Hepatocyte (in vitro differentiated cells): ENCODE data around the gene LDLRAD4. TPM values are rescaled to one million over a fixed set of nuclear protein-coding genes. Genes with fewer than 3 reads are reported as not detected.

Source experiments
- DNase-seq: peaks from one replicate; pipeline ENCODE4 v3.0.0-alpha.2; 2016; ENCODE audit warnings: low spot score
- H2AFZ ChIP-seq: fragments of 200-600 bp; sonication (generic); 2 replicates; pipeline ENCODE4 v1.6.0; 2016; ENCODE audit warnings: antibody characterized with exemption, mild to moderate bottlenecking
- H3K27ac ChIP-seq: fragments of 200-600 bp; sonication (generic); 2 replicates; pipeline ENCODE4 v1.5.1; 2016; ENCODE audit warnings: mild to moderate bottlenecking
- H3K27me3 ChIP-seq: fragments of 200-600 bp; sonication (generic); 2 replicates; pipeline ENCODE4 v1.6.1; 2016
- H3K36me3 ChIP-seq: fragments of 200-600 bp; sonication (generic); replicated peaks from 2 replicates; pipeline ENCODE4 v1.5.1; 2016; ENCODE audit warnings: low read depth; ENCODE audit not compliant: insufficient read depth
- H3K4me1 ChIP-seq: fragments of 200-600 bp; sonication (generic); 2 replicates; pipeline ENCODE4 v1.5.1; 2016; ENCODE audit warnings: mild to moderate bottlenecking, moderate library complexity; ENCODE audit not compliant: insufficient read depth
- H3K4me2 ChIP-seq: fragments of 200-600 bp; sonication (generic); 2 replicates; pipeline ENCODE4 v1.6.0; 2016
- H3K4me3 ChIP-seq: fragments of 200-600 bp; sonication (generic); 2 replicates; pipeline ENCODE4 v1.5.1; 2016; ENCODE audit warnings: mild to moderate bottlenecking
- H3K79me2 ChIP-seq: fragments of 200-600 bp; sonication (generic); 2 replicates; pipeline ENCODE4 v1.6.0; 2017; ENCODE audit warnings: mild to moderate bottlenecking
- H3K9me2 ChIP-seq: fragments of 200-600 bp; sonication (generic); replicated peaks from 2 replicates; pipeline ENCODE4 v1.6.0; 2017; ENCODE audit warnings: mild to moderate bottlenecking; ENCODE audit not compliant: insufficient read depth
- H3K9me3 ChIP-seq: fragments of 200-600 bp; sonication (generic); 2 replicates; pipeline ENCODE4 v1.5.1; 2016; ENCODE audit warnings: low read depth, mild to moderate bottlenecking
- H4K20me1 ChIP-seq: fragments of 200-600 bp; sonication (generic); 2 replicates; pipeline ENCODE4 v1.6.0; 2016; ENCODE audit warnings: mild to moderate bottlenecking; ENCODE audit not compliant: insufficient read depth, poor library complexity, severe bottlenecking
- CTCF ChIP-seq: fragments of 200-600 bp; sonication (generic); IDR thresholded peaks from 2 replicates; pipeline ENCODE4 v1.5.1; 2016; ENCODE audit warnings: antibody characterized with exemption, mild to moderate bottlenecking; ENCODE audit not compliant: poor library complexity
- EZH2 ChIP-seq: fragments of 200-600 bp; sonication (generic); IDR thresholded peaks from 2 replicates; pipeline ENCODE4 v1.6.1; 2016; ENCODE audit warnings: antibody characterized with exemption, mild to moderate bottlenecking, borderline replicate concordance
- EZH2phosphoT487 ChIP-seq: fragments of 200-600 bp; sonication (generic); IDR thresholded peaks from one replicate; pipeline ENCODE4 v1.6.1; 2018; ENCODE audit warnings: antibody characterized with exemption, mild to moderate bottlenecking, low read depth, moderate library complexity; ENCODE audit not compliant: unreplicated experiment, severe bottlenecking
- WGBS: methylation state at CpG from one replicate; pipeline ENCODE4 v1.1.6; 2016; ENCODE audit warnings: low lambda C conversion rate; ENCODE audit errors: missing lambda C conversion rate; 5-methylcytosine and 5-hydroxymethylcytosine counted together
- polyA plus RNA-seq: library from polyadenylated mRNA; unstranded; fragments of >200 nt; fragmentation: Nextera tagmentation; extraction: Ambion mirVana; gene quantifications from 2 replicates; pipeline ENCODE4 v1.2.1, GENCODE V29; 2016
- total RNA-seq: library from RNA; depleted of rRNA; stranded (reverse); fragments of >200 nt; gene quantifications from 2 replicates; pipeline ENCODE4 v1.2.3, GENCODE V29; 2014

LDLRAD4 gene
- total and polyA plus RNA-seq, 2 experiments from 2014 or later = 15.1 to 29.0 TPM

- H2AFZ ChIP-seq = no peak overlapping the region
- DNase-seq = no peak
- H3K27ac ChIP-seq = no peak overlapping the region
- no peaks in the 10 kb centered on the region for H3K27me3 ChIP-seq
- no peaks in the 10 kb centered on the region for H4K20me1 ChIP-seq
- TF ChIP-seq EZH2phosphoT487 (no peak), CTCF (no peak), EZH2 (no peak)
- H3K4me2 ChIP-seq = no peak overlapping the region
- H3K79me2 ChIP-seq = no peaks in the 10 kb centered on the region
- no peaks in the 10 kb centered on the region for H3K9me3 ChIP-seq
- H3K9me2 ChIP-seq = no peaks in the 10 kb centered on the region
- no peaks in the 10 kb centered on the region for H3K4me1 ChIP-seq
- no peak overlapping the region for H3K4me3 ChIP-seq
- 97% methylated on average over 10 of the region's 10 CpGs for WGBS
- H3K36me3 ChIP-seq = no peaks in the 10 kb centered on the region
Measured at GRCh38 chr18:13638719-13639595, 420.4 kb downstream of the LDLRAD4 start.

GRCh38 chr18:13640266-13640860 lies 421.8 kb downstream of the LDLRAD4 start:
- Histone ChIP-seq H3K27ac (no peak overlapping the region), H3K27me3 (no peaks in the 10 kb centered on the region), H3K4me1 (no peaks in the 10 kb centered on the region), H3K9me3 (no peaks in the 10 kb centered on the region), H2AFZ (no peak overlapping the region), H3K4me2 (no peak overlapping the region), H4K20me1 (no peaks in the 10 kb centered on the region), H3K4me3 (no peak overlapping the region), H3K36me3 (no peaks in the 10 kb centered on the region), H3K9me2 (no peaks in the 10 kb centered on the region), H3K79me2 (no peaks in the 10 kb centered on the region)
- TF ChIP-seq EZH2 (no peak), CTCF (no peak), EZH2phosphoT487 (no peak)
- 87% methylated on average over 10 of the region's 10 CpGs for WGBS
- DNase-seq = no peak

GRCh38 chr18:13641551-13642439 lies 423.2 kb downstream of the LDLRAD4 start:
- WGBS = 55% methylated on average over 42 of the region's 84 CpGs
- no peaks in the 10 kb centered on the region for H3K4me1 ChIP-seq
- H3K9me3 ChIP-seq = no peaks in the 10 kb centered on the region
- H3K9me2 ChIP-seq = no peaks in the 10 kb centered on the region
- no peaks in the 10 kb centered on the region for H4K20me1 ChIP-seq
- H3K27ac ChIP-seq = peak overlapping the region; percentile 20
- no peaks in the 10 kb centered on the region for H3K27me3 ChIP-seq
- H3K79me2 ChIP-seq = no peaks in the 10 kb centered on the region
- TF ChIP-seq EZH2 (no peak), CTCF (no peak), EZH2phosphoT487 (no peak)
- peak overlapping the region; percentile 87 for H3K4me2 ChIP-seq
- DNase-seq = peak; percentile 43
- peak overlapping the region; percentile 71 for H2AFZ ChIP-seq
- H3K36me3 ChIP-seq = no peaks in the 10 kb centered on the region
- no peak overlapping the region for H3K4me3 ChIP-seq
